Peyer's patch (tissue), 4 donors: ENCODE measurements around the gene ELOVL2.

Experiments used
- CTCF ChIP-seq, 6 experiments: fragments of 450-650 bp in 4 of 6; fragments of 200-600 bp in 2 of 6; sonication (generic) in 1 of 6; IDR thresholded peaks; one replicate each; pipeline ENCODE4 v1.5.1; 2017 to 2019; ENCODE audit warnings: antibody characterized with exemption in 6 of 6, mild to moderate bottlenecking in 3 of 6, moderate library complexity in 1 of 6
- POLR2A ChIP-seq, 2 donors: fragments of 450-650 bp; IDR thresholded peaks; one replicate each; pipeline ENCODE4 v1.5.1; 2017; ENCODE audit warnings: antibody characterized with exemption in 2 of 2, mild to moderate bottlenecking in 2 of 2, moderate library complexity in 2 of 2

GRCh38 chr6:11044712-11045167 is 635 bp upstream of the ELOVL2 start:
- TF ChIP-seq POLR2A (IDR thresholded peaks at IDR 0.05) (no peak), CTCF (IDR thresholded peaks at IDR 0.05) (no peak)
